Measurements from ENCODE around the gene EPB42.
A peak's percentile ranks its signal among the peaks of the same experiment; 100 is the strongest.
"Not testable (repeated sequence)": the region's sequence is repeated elsewhere in the genome, so short reads cannot be mapped to it uniquely, and the experiment has no call there.

EPB42 gene

GRCh38 chr15:43239732-43240491 is 19.1 kb upstream of the EPB42 start:
- DNase-seq = no peak

- no peak for DNase-seq
Observed at GRCh38 chr15:43238671-43239131, 17.9 kb upstream of the EPB42 start.

GRCh38 chr15:43237842-43238470 is 17.1 kb upstream of the EPB42 start:
- no peak for DNase-seq

DNA sequence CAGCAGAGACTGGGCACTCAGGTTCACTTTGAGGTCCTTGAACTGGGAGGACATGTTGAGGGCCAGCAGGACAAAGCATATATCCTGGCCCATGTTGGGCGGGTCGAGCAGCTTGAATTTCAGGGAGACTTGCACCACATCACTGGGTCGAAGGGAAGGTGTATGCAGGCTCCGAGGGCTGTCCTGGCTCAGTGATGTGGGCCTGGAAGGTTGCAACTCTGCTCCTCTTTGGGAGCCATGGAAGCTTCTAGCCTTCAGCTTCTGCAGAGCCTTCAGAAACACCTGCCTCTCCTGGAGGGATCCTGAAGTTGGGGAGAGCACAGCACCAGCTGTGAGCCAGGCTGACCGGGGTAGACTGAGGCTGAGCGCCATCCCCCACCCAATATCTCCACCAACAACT is 14.7 kb upstream of the EPB42 start:
- no peak for DNase-seq

DNA sequence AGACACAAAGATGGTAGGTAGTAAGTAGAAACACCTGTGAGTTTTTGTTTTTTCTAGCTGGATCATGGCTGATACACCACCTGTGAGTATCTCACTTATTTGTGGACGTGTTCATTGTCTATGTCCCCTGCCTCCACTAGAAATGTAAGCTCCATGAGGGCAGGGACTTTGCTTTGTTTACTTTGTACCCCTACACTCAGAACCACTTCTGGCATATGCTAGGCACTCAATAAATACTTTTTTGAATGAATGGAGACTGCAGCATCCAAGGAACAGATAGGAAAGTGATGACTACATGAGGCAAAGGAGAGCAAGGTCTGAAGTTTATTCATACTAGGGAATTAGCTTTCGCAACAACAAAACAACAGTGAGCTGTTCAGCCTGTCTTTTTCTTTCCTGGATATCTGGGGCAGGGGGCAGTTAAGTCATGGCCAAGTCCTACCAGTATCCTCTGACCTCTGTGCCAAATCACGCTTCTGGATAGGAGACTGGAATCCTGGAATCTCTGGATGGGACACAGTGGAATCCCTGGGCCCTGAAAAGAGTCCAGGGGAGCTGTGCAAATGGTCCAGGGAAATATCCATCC is 11.6 kb upstream of the EPB42 start:
- no peak for DNase-seq

- DNase-seq = no peak
Observed at GRCh38 chr15:43230640-43231115, 9.9 kb upstream of the EPB42 start.

DNA sequence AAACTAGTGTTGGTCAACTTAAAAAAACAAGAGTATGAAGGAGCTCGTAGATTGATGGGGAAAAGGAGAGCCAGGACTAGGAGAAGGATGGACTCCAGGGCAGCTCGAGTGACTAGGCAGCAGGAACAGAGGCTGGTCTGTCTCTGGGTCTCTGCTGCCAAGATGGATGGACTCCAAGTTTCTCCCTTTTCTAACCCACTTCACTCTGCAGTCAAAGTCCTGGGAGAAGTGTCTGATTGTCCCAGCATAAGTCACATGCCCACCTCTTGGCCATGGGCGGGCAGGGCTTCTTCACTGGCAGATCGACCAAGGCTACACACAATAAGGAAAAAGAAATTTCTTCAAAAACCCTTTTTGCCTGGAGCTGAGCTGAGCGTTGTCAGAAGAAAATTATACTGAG is 9.2 kb upstream of the EPB42 start:
- DNase-seq = no peak

DNA sequence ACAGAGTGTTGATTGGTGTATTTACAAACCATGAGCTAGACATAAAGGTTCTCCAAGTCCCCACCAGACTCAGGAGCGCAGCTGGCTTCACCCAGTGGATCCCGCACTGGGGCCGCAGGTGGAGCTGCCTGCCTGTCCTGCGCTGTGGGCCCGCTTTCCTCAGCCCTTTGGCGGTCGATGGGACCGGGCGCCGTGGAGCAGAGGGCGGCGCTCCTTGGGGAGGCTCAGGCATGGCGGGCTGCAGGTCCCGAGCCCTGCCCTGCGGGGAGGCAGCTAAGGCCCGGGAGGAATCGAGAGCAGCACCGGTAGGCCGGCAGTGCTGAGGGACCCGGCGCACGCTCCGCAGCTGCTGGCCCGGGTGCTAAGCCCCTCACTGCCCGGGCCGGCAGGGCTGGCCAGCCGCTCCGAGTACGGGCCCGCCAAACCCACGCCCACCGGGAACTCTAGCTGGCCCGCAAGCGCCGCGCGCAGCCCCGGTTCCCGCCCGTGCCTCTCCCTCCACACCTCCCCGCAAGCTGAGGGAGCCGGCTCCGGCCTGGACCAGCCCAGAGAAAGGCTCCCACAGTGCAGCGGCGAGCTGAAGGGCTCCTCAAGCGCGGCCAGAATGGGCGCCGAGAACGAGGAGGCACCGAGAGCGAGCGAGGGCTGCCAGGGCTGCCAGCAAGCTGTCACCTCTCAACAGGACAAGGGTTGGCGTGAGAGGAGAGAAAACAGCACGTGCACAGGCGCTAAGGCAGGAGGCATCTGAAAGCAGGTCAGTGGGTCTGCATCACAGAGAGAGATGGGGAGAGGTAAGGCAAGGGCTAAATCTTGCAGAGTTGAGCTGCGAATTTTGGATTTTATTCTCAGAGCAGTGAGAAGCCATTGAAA is 5.9 kb upstream of the EPB42 start:
- DNase-seq = no peak

DNA sequence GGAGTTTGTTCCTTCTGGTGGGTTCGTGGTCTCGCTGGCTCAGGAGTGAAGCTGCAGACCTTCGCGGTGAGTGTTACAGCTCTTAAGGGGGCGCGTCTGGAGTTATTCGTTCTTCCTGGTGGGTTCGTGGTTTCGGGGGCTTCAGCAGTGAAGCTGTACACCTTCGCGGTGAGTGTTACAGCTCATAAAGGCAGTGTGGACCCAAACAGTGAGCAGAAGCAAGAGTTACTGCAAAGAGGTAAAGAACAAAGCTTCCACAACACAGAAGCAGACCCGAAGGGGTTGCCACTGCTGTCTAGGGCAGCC is 5.1 kb upstream of the EPB42 start:
- DNase-seq = not testable (repeated sequence)

DNA sequence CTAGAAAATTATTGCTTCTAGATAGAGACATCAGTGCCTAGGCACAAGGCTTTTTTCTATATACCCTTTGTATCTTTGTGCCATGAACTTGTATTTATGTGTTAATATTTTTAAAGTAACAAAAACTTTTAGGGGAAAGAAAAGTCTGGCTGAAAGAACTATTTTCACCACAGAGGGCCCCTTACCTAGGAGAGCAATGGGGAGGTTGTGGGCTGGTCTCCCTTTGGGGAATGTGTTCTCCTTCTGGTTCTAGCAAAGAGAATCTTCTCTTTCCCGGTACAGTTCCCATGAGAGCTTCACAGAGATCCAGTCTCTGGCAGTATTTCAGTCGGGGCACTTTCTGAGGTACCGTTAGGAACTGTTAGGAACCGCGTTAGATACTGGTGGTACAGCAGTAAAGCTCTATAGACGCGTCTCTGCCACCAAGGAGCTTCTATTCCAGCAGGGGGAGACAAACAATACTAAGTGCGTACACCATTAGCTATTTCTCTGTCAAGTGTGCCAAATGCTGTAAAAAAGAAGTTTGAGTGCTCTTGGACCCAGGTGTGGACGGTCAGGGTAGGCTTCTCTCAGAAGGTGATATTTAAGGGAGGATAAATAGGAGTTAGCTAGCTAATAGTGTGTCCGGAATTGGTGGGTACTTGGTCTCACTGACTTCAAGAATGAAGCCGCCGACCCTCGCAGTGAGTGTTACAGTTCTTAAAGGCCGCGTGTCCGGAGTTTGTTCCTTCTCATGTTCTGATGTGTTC is 4.6 kb upstream of the EPB42 start:
- peak; percentile 69 for DNase-seq

GRCh38 chr15:43221422-43221821 is 604 bp upstream of the EPB42 start:
- no peak for DNase-seq

- no peak for DNase-seq
Observed at GRCh38 chr15:43219929-43220928, 589 bp downstream of the EPB42 start.

DNA sequence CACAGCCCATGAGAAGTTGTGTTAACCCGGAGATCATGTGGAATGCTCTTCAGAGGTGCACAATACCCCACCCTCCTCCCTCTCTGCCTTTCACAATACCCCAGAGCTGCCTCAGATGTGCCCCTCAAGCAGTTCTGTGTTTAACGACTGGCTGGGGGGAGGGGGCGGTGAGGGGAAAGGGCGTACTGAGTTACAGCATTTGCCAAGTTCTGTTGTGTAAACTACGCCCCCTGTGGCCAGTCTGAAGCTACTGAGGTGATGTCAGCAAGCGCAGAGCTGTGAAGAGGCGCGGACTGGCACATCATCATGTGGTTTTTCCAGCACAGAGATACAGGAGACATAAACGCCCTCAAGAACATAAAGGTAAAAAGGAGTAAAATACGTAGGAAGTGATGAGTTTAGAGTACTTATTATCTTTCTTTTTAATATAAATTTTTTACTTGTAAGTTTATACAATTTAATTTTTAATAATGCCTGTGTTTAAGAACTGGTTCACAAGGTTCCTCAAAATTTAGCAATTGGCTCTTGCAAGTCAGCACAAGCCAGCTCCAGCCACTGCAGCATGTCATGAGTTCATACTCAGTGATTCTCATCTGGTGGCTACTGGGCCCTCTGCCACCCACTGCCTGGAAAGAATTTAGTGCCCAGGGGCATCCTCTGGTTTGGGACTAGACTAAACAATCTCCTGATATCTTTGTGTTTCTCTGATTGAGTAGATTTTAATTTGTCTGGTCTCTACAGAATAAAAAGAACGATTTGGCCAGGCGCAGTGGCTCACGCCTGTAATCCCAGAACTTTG is 1.7 kb downstream of the EPB42 start:
- no peak for DNase-seq

DNA sequence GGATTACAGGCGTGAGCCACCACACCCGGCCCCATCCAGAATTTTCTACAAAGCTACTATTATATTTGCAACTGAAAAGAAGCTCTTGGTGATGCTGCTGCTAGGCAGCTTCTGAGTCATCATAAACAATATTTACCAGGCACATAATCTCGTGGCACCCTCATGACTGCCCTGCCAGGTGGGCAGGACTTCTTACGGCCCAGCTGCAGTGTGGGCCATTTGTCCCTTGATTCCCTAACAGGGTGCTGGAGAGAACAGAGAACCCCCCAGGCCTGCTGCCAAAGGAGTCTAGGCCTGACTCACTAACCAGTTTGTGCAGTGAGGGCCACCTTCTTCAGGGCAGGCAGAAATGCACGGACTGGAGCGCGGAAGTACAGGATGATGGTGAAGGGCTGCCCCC is 4.9 kb downstream of the EPB42 start:
- DNase-seq = no peak

- DNase-seq = no peak
Observed at GRCh38 chr15:43214592-43215295, 6.1 kb downstream of the EPB42 start.

- no peak for DNase-seq
Observed at GRCh38 chr15:43214169-43214568, 6.6 kb downstream of the EPB42 start.

- DNase-seq = no peak
Observed at GRCh38 chr15:43213466-43213865, 7.4 kb downstream of the EPB42 start.

DNA sequence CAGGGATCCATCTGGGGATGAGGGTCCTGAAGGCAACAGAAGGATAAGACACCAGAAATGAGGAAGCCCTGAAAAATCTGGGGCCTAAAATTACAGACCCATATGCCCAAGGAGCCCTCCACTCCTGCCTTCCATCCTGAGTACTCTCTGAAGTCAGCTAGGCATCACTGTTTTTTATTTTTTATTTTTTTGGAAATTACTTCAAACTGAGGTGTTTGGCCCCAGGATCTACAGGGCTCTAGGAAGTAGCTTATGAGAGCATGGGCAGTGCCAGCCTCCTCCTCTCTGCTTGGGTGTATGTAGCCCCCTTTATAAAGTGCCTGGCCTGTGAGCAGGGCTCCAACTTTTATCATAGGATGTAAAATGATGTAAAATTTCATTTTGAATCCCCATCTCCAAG is 7.9 kb downstream of the EPB42 start:
- no peak for DNase-seq

- no peak for DNase-seq
Observed at GRCh38 chr15:43212299-43212698, 8.5 kb downstream of the EPB42 start.
